GM18520 (cell line): Measurements from ENCODE around the gene GLS2.
"Not testable (repeated sequence)": the region's sequence is repeated elsewhere in the genome, so short reads cannot be mapped to it uniquely, and the experiment has no call there.

Experiments
- ATAC-seq: cut with Tn5 transposase; IDR thresholded peaks from one replicate; pipeline ENCODE4 v1.9.1; 2021; ENCODE audit not compliant: unreplicated experiment

The GLS2 gene

DNA sequence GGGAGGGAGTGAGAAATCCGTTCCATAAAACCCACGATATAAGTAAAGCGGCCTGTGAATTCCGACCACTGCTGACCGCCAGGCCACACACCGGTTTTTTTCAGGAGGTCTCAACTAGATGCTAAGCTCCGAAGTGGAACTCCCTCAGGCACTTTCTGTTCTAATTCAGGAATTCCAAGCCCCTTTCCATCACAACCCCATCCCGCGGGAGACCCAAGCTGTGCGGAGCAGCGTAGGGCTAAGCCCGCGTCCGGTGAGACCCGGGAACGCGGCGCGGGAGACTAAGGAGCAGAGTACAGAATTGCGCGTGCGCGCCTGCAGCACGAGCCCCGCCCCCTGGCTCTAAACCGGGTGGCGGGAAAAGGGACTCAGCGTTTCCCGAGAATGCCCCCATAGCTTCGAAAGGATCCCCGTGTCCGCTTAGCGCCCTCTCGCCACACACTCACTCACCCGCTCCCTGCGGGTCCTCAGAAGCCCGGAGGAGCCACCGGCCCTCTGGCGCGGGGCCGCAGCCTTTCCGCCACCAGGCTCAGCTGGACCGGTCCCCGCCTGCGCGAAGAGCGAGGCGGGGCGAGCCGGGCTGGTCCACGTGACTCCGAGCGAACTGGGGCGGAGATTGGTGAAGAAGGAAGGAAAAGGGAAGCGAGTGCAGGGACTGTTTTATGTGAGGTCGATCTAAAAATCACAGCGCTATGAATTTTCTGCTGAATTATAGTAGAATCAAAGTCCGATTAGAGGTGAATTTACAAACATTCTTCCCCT is 38.9 kb downstream of the GLS2 start, which contains the start of gene TIMELESS:
Gene TIMELESS (minus strand): TSS at position 567 of the 762 bp plus-strand sequence. CDS start 15,256 bp downstream, outside the sequence.
- peak; percentile 83 for ATAC-seq

DNA sequence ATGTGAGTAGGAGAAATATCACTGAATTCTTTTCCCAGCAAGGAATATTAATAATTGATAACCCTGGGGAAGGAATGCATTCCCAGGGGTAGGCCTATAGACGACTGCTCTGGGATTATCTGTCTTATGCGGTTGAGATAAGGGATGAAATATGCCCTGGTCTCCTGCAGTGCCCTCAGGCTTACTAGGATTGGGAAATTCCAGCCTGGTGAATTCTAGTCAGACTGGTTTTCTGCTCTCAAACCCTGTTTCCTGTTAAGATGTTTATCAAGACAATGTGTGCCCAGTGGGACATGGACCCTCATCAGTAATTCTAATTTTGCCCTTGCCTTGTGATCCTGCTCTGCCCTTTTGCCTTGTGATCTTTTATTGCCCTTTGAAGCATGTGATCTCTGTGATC is 44.8 kb downstream of the GLS2 start:
- ATAC-seq = not testable (repeated sequence)

DNA sequence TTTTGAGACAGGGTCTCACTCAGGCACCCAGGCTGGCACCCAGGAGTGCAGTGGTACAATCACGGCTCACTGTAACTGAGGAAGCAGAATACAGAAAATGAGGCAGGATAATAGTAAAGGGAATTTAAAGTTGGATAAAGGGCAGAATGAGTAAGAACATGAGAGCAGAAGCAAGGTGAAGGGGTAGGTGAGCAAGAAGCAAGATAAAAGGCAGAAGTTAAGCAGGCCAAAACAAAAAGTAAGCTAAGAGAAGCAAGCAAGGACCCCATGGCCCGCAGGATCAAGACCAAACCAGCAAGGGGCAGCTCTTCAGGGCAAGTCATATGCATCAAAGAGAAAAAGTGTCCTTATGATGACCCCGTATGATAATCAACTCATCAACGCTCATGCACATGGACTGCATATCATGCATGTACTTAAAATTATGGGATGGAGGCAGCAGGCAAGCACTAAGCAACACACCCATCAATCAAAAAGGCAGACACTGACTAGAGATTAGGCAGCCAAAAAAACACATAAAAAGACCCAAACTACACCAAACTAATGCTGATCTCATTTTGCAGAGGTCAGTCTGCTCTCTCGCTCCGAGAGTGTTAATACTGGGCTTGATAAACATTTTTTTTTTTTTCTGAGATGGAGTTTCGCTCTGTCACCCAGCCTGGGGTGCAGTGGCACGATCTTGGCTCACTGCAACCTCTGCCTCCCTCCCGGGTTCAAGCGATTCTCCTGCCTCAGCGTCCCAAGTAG is 50.4 kb downstream of the GLS2 start:
- no peak for ATAC-seq

DNA sequence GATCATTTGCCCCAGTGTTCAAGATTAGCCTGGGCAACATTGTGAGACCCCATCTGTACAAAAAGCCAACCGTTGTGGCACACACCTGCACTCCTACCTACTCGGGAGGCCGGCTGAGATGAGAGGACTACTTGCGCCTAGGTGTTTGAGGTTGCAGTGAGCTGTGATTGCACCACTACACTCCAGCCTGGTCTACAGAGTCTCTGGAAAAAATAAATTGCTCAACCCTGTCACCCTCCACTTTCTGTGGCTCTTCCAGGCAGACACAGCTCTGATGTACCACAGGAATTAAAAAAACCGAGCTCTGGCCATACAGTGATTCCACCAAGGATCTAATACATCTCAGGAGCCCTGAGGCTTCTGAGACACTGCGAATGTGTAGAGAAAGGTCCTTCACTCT is 53.1 kb downstream of the GLS2 start:
- no peak for ATAC-seq

DNA sequence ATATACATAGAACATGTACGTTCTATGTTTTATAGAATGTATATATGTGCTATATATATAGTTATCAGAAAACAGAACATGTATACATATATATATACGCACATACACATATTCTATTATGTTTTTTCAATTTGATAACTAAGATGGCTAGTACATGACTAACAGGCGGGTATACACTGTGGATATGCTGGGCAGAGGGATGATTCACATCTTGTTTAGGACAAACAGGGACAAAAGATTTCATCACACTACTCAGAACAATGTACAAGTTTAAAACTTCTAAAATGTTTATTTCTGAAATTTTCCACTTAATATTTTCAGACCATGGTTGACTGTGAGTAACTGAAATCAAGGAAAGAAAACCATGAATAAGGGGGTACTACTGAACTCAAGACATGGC is 56.1 kb downstream of the GLS2 start:
- ATAC-seq = no peak

DNA sequence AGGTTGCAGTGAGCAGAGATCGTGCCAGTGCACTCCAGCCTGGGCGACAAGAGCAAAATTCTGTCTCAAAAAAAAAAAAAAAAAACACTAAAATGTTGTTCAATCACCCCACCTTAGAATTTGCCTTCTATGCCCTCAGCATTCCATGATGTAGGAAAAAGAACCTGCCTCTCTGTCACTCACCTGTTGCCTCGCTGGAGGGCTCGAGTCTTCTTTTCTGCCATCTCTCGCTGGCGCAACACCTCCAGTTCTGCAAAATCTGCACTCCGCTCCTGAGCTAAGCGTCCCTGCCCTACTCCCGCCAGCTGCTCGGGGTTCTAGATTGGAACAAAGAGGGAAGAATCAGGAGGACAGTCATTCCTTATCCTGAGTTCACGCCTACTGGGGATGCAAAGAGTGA is 56.7 kb downstream of the GLS2 start:
- ATAC-seq = no peak

DNA sequence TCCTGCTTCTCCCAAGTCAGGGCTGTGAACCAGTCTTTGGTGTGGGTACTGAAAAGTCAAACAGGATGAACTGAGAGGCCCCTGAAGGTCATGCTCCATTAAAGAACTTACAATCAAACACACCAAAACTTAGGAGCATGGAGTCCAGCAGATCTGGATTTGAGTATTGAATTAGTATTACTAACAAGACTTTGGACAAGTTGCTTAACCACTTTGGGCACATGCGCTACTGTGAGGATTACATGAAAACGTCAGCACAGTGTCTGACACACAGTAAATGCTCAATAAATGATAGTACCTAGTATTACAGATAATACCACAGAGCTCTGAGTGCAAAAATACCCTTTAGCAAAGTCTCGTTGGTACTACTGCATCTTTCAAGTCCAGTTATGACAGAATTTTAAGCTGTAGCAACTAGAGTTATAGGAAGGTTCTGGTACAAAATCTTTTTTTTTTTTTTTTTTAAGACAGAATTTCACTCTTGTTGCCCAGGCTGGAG is 62.0 kb downstream of the GLS2 start:
- no peak for ATAC-seq

DNA sequence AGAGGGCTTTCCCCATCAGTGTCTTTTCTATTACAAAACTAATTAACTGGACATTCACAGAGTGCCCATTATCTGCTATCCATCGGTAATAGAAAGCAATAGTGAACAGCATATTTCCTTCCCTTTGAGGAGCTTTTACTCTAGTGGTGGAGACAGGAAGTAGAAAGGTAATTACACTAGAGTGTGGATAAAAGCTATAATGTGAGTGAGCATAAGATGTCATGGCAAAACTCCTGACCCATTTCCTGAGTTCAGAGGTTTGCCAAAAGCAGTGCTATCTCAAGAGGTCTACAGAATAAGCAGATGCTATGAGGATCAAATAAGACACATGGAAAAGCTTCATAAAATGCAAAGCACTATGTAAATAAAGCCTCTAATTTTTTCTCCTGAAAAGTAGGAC is 62.8 kb downstream of the GLS2 start:
- ATAC-seq = no peak
